Stimulated activated CD4-positive, alpha-beta T cell treated with anti-CD3 and anti-CD28 coated beads, Interleukin-12 subunit alpha, Interleukin-12 subunit beta, amount 100 ng/mL, for 48 hours (primary cell): Measurements from ENCODE around the gene USP50.
"Not testable (repeated sequence)": the region's sequence is repeated elsewhere in the genome, so short reads cannot be mapped to it uniquely, and the experiment has no call there.

ENCODE experiments used
- DNase-seq, 3 donors: peaks; one replicate each; pipeline ENCODE4 v3.0.0-alpha.2; 2020; ENCODE audit warnings: low read depth in 2 of 3, low spot score in 1 of 3

USP50 gene

GRCh38 chr15:50505656-50506055 lies 40.8 kb downstream of the USP50 start:
- not testable (repeated sequence) for DNase-seq

- DNase-seq = no peak
These were observed 43.3 kb downstream of the USP50 start for GRCh38 chr15:50503144-50503543.

GRCh38 chr15:50501815-50502214 lies 44.7 kb downstream of the USP50 start:
- DNase-seq = no peak

GRCh38 chr15:50500352-50500751 lies 46.1 kb downstream of the USP50 start:
- DNase-seq = no peak

GRCh38 chr15:50496692-50497091 lies 49.8 kb downstream of the USP50 start:
- DNase-seq = no peak

DNA sequence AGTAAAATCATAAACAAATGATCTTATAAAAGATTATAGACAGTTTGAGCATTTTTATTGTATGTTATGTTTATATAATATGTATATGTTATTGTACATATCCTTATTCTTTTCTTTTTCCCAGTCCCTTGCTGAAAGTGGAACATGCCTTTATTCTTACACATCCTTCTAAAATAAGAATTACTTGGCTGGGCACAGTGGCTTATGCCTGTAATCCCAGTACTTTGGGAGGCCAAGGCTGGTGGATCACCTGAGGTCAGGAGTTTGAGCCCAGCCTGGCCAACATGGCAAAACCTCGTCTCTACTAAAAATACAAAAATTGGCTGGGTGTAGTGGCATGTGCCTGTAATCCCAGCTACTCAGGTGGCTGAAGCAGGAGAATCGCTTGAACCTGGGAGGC lies 51.9 kb downstream of the USP50 start:
- DNase-seq = not testable (repeated sequence)

GRCh38 chr15:50493625-50494024 lies 52.8 kb downstream of the USP50 start:
- DNase-seq = no peak

DNA sequence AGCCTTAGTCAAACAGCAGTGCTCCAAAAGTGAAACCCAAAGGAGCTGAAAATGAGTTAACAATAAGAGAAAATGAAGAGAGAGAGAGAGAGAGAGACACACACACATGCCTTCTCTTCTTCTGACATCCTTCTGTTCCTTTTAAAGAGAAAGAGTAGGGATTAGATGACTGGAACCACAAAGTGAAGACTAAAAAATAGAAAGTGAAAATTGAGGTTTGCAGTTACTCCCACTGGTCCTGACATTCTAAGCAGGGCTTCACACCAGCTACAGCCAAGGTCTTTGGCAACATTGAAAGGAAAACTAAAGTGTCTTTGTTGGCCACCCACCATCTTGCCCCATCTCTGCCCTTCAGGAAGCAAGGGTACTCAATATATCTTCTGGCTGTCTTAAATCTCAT lies 59.2 kb downstream of the USP50 start:
- DNase-seq = peak in 1 of 3 donors; percentile 5

DNA sequence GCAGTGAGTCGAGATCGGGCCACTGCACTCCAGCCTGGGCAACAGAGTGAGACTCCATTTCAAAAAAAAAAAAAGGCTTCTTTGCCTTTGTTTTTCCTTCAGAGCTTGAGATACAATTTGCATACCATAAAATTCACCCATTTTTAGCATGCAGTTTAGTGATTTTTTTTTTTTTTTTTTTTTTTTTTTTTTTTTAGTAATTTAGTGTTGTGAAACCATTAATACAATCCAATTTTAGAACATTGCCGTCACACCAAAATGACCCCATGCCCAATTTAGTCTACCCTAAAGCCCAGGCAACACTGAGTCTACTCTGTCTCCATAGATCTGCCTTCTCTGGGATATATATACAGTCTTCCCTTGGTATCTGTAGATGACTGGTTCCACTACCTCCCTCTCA lies 61.1 kb downstream of the USP50 start:
- DNase-seq = no peak

DNA sequence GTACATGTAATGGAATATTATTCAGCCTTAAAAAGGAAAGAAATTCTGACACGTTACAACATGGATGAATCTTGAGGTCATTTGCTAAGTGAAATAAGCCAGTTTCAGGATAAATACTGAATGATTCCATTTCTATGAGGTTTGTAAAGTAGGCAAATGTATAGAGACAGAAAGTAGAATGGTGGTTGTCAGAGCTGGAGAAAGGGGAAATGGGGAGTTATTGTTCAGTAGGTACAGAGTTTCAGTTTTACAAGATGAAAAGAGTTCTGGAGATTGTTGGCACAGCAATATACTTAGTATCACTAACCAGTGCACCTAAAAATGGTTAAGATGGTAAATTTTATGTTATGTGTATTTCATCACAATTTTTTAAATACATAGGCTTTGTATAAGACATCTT lies 61.7 kb downstream of the USP50 start:
- DNase-seq = no peak

DNA sequence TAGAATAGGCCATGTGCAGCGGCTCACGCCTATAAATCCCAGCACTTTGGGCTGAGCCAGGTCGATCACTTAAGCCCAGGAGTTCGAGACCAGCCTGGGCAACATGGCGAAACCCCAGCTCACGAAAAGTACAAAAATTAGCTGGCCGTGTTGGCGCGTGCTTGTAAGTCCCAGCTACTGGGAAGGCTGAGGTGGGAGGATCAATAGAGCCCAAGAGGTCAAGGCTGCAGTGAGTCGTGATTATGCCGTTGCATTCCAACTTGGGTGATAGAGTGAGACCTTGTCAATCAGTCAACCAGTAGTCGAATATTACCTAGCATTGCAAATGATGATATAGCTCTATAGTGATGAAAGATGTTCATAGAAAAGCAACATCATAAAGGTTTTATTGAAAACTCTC lies 70.3 kb downstream of the USP50 start:
- DNase-seq = no peak

- no peak for DNase-seq
These were observed 75.4 kb downstream of the USP50 start for GRCh38 chr15:50471072-50471471.

- no peak for DNase-seq
These were observed 82.8 kb downstream of the USP50 start for GRCh38 chr15:50463423-50464358.

DNA sequence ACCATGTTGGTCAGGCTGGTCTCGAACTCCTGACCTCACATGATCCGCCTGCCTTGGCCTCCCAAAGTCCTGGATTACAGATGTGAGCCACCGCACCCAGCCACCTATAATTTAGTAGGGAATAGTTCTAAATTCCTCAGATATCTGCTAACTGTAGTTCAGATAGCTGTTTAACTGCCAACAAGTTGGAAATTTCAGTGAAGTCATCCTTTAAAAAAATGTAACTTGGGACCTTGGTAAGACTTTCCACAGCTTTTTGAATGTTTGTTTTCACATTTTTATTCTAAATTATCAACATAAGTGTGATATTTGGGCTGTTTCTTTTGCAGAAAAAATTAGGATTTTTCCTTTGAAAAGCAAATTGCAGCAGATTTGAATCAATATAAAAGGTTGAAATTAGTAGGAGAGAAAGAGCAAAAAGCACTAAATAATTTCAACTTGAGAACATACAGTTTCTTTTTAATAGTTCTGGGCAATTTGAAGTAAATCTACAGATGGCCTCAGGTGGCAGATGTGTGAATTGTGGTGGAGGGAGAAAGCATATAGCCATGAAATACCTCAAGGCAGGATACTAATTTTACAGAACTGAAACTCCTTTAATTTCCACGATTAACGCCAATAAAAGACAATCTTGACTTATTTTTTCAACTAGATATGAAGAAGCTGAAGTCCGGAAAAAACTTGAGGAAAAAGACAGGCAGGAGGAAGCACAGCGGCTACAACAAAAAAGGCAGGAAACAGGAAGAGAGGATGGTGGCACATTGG lies 87.9 kb downstream of the USP50 start:
- DNase-seq = no peak

GRCh38 chr15:50452927-50453326 lies 93.5 kb downstream of the USP50 start:
- no peak for DNase-seq
